GM12878 (cell line): ENCODE measurements around the gene JADE2. TPM values are rescaled to one million over a fixed set of nuclear protein-coding genes. Genes with fewer than 3 reads are reported as not detected.

ENCODE experiments used
- BCLAF1 ChIP-seq: fragments of 450-650 bp; IDR thresholded peaks from 2 replicates; pipeline ENCODE4 v1.6.1; 2017; ENCODE audit warnings: antibody characterized with exemption, mild to moderate bottlenecking, moderate library complexity
- BHLHE40 ChIP-seq, 2 experiments: fragments of 450-650 bp in 1 of 2; IDR thresholded peaks; 2 replicates each; pipeline ENCODE4 v1.6.1; 2011 to 2017; ENCODE audit warnings: low read depth in 2 of 2, borderline replicate concordance in 1 of 2, improper control_type of control experiment in 1 of 2, low read length in 1 of 2, mild to moderate bottlenecking in 1 of 2
- FOS ChIP-seq: IDR thresholded peaks from 3 replicates; pipeline ENCODE4 v1.6.1; 2011; ENCODE audit warnings: borderline replicate concordance; ENCODE audit not compliant: insufficient read length; ENCODE audit errors: extremely low read depth
- HSF1 ChIP-seq: fragments of 150-350 bp; IDR thresholded peaks from 2 replicates; pipeline ENCODE4 v1.6.1; 2014; ENCODE audit warnings: mild to moderate bottlenecking, low read depth, low read length
- IKZF2 ChIP-seq, 2 experiments: fragments of 450-650 bp; IDR thresholded peaks; 2 replicates each; pipeline ENCODE4 v1.6.1; 2017; ENCODE audit warnings: mild to moderate bottlenecking in 2 of 2, moderate library complexity in 2 of 2
- MXI1 ChIP-seq: fragments of 150-350 bp; IDR thresholded peaks from 2 replicates; pipeline ENCODE4 v1.6.1; 2011; ENCODE audit warnings: low read depth, mild to moderate bottlenecking, inconsistent platforms, low read length, improper control_type of control experiment
- NRF1 ChIP-seq: conservative IDR thresholded peaks from 2 replicates; pipeline ENCODE4 v1.6.1; 2011; ENCODE audit warnings: mild to moderate bottlenecking, low read depth, low read length, improper control_type of control experiment
- PAX8 ChIP-seq: fragments of 450-650 bp; IDR thresholded peaks from 2 replicates; pipeline ENCODE4 v1.6.1; 2017; ENCODE audit warnings: mild to moderate bottlenecking, moderate library complexity
- SKIL ChIP-seq: fragments of 450-650 bp; IDR thresholded peaks from 2 replicates; pipeline ENCODE4 v1.6.1; 2017; ENCODE audit warnings: mild to moderate bottlenecking, low read depth, inconsistent platforms; ENCODE audit not compliant: poor library complexity, severe bottlenecking
- ZBTB40 ChIP-seq: fragments of 450-650 bp; IDR thresholded peaks from 2 replicates; pipeline ENCODE4 v1.6.1; 2016; ENCODE audit warnings: mild to moderate bottlenecking, moderate library complexity, borderline replicate concordance
- ZNF384 ChIP-seq: IDR thresholded peaks from 2 replicates; pipeline ENCODE4 v1.6.1; 2012; ENCODE audit warnings: low read depth, mild to moderate bottlenecking, low read length, improper control_type of control experiment, borderline replicate concordance
- polyA plus RNA-seq, 11 experiments: library from polyadenylated mRNA; depleted of rRNA in 4 of 11; unstranded in 6 of 11; stranded (reverse) in 5 of 11; fragments of >200 nt; fragmentation: Nextera tagmentation in 4 of 11; fragmentation: Illumina TruSeq in 1 of 11; extraction: Ambion mirVana in 4 of 11; extraction: Trizol in 1 of 11; gene quantifications; 1 replicate in 1 of 11; 2 replicates in 10 of 11; pipeline versions ENCODE4 v1.2.1 to v1.2.3, GENCODE V29; 2011 to 2016; ENCODE audit warnings: inconsistent platforms in 2 of 11, missing spikeins in 2 of 11, low read depth in 1 of 11
- total RNA-seq, 4 experiments: library from RNA; depleted of rRNA in 3 of 4; stranded (reverse); fragments of >200 nt in 3 of 4; fragmentation: Illumina TruSeq in 1 of 4; extraction: Trizol in 1 of 4; gene quantifications; 2 replicates each; pipeline versions ENCODE4 v1.2.1 to v1.2.3, GENCODE V29; 2013 to 2021

JADE2 gene
- total and polyA plus RNA-seq, 10 of the 15 experiments (the other 5 are each of a cell fraction or from before 2014, with no cell fraction given) = 1.5 to 67.0 (median 22.4) TPM

- TF ChIP-seq SKIL (no peak), MXI1 (no peak), NRF1 (no peak), BCLAF1 (no peak), FOS (no peak), HSF1 (no peak), IKZF2 (IDR thresholded peaks at IDR 0.05) (no peak), ZNF384 (no peak), ZBTB40 (no peak), PAX8 (no peak), BHLHE40 (IDR thresholded peaks at IDR 0.05; ENCODE audit: borderline replicate concordance in 1 of 2, low read depth in 2 of 2, low read length in 1 of 2) (no peak)
These were observed 3.6 kb upstream of the JADE2 start (continued) for GRCh38 chr5:134521841-134522240.
